HepG2 (cell line): ENCODE measurements around the gene ZNF227. TPM values are rescaled to one million over a fixed set of nuclear protein-coding genes. Genes with fewer than 3 reads are reported as not detected.

Source experiments
- ATAC-seq: fragments of 200-7000 bp; cut with Tn5 transposase; 3 replicates; pipeline ENCODE4 v1.9.1; 2020; ENCODE audit warnings: mild to moderate bottlenecking, moderate library complexity
- BruUV-seq: library from RNA; stranded (reverse); fragments of 400-500 nt; replicated peaks from 2 replicates; lab custom pipeline; 2021; lab: Mats Ljungman, UMichigan
- CTCF ChIA-PET: fragments of 300-600 bp; formaldehyde crosslinking; extraction: SDS; loops from one replicate; lab custom pipeline; 2021; ENCODE audit warnings: low total read pairs, inconsistent platforms, low intra/inter-chr PET ratio; lab: Yijun Ruan, JAX
- POLR2A ChIA-PET: fragments of 350-600 bp; sonication (Branson Sonifier 250); formaldehyde crosslinking; loops from one replicate; lab custom pipeline; 2020; ENCODE audit warnings: antibody characterized with exemption, inconsistent platforms; lab: Yijun Ruan, JAX
- DNase-seq: peaks from one replicate; pipeline ENCODE4 v3.0.0-alpha.2; 2015; ENCODE audit warnings: low spot score
- FAIRE-seq: peaks from 3 replicates; lab custom pipeline; 2011; peaks lifted over from hg19 to GRCh38; lab: Jason Lieb, UNC
- H2AFZ ChIP-seq: one replicate; pipeline ENCODE4 v1.6.1; 2011; ENCODE audit warnings: low read length, inconsistent platforms
- H3K27ac ChIP-seq: fragments of 300-600 bp; 3 replicates; pipeline ENCODE4 v1.8.0; 2011; ENCODE audit warnings: mixed run types, mild to moderate bottlenecking, mixed read lengths, low read length, inconsistent platforms; ENCODE audit not compliant: insufficient read depth; ENCODE audit errors: extremely low read length
- H3K27me3 ChIP-seq, 2 experiments: fragments of 200-600 bp in 1 of 2; 2 replicates in 1 of 2; 3 replicates in 1 of 2; pipeline versions ENCODE4 v1.6.0 to v1.8.0; 2011; ENCODE audit warnings: low read length in 2 of 2, mild to moderate bottlenecking in 2 of 2, moderate library complexity in 2 of 2, inconsistent platforms in 1 of 2; ENCODE audit not compliant: insufficient read depth in 2 of 2, control insufficient read depth in 1 of 2
- H3K36me3 ChIP-seq, 2 experiments: fragments of 200-600 bp in 1 of 2; replicated peaks in 1 of 2; 2 replicates in 1 of 2; 3 replicates in 1 of 2; pipeline versions ENCODE4 v1.5.1 to v1.8.0; 2011; ENCODE audit warnings: low read length in 2 of 2, inconsistent platforms in 1 of 2; ENCODE audit not compliant: insufficient read depth in 2 of 2, control insufficient read depth in 1 of 2
- H3K4me1 ChIP-seq: 2 replicates; pipeline ENCODE4 v1.5.1; 2012; ENCODE audit warnings: low read length, inconsistent platforms; ENCODE audit not compliant: insufficient read depth
- H3K4me2 ChIP-seq: 2 replicates; pipeline ENCODE4 v1.6.0; 2011; ENCODE audit warnings: low read depth, low read length, inconsistent platforms
- H3K4me3 ChIP-seq, 3 experiments: fragments of 200-600 bp in 1 of 3; sonication (generic), shearing (Covaris generic) in 1 of 3; replicated peaks in 1 of 3; 2 replicates each; pipeline ENCODE4 v1.5.1; 2011 to 2016; ENCODE audit warnings: low read length in 3 of 3, inconsistent platforms in 2 of 3, low read depth in 2 of 3, mild to moderate bottlenecking in 2 of 3, control low read depth in 1 of 3, mixed read lengths in 1 of 3; ENCODE audit not compliant: insufficient read depth in 1 of 3
- H3K79me2 ChIP-seq: one replicate; pipeline ENCODE4 v1.6.1; 2011; ENCODE audit warnings: low read length, inconsistent platforms; ENCODE audit not compliant: insufficient read depth
- H3K9ac ChIP-seq: 2 replicates; pipeline ENCODE4 v1.6.0; 2011; ENCODE audit warnings: mild to moderate bottlenecking, low read depth, low read length, inconsistent platforms; ENCODE audit not compliant: insufficient read depth
- H3K9me3 ChIP-seq: 2 replicates; pipeline ENCODE4 v1.5.1; 2012; ENCODE audit warnings: mild to moderate bottlenecking, low read length
- H4K20me1 ChIP-seq: 2 replicates; pipeline ENCODE4 v1.6.0; 2011; ENCODE audit warnings: inconsistent platforms, mild to moderate bottlenecking, low read length, moderate library complexity; ENCODE audit not compliant: insufficient read depth
- ARID5B ChIP-seq: IDR thresholded peaks from 2 replicates; pipeline ENCODE4 v1.4.0; 2020; ENCODE audit warnings: mild to moderate bottlenecking, missing genetic modification reagents
- CENPBD1 ChIP-seq: sonication (generic); formaldehyde crosslinking; IDR thresholded peaks from 2 replicates; pipeline ENCODE4 v1.8.0; 2022; ENCODE audit warnings: missing genetic modification reagents, low read depth, mild to moderate bottlenecking, borderline replicate concordance
- CERS6 ChIP-seq: sonication (generic); formaldehyde crosslinking; IDR thresholded peaks from 2 replicates; pipeline ENCODE4 v1.5.0; 2020; ENCODE audit warnings: missing genetic modification reagents
- GPBP1L1 ChIP-seq: sonication (generic); formaldehyde crosslinking; IDR thresholded peaks from 2 replicates; pipeline ENCODE4 v1.5.0; 2020; ENCODE audit warnings: mild to moderate bottlenecking, missing genetic modification reagents
- IKZF5 ChIP-seq: IDR thresholded peaks from 2 replicates; pipeline ENCODE4 v1.6.1; 2018; ENCODE audit warnings: missing genetic modification reagents, mild to moderate bottlenecking, missing compliant biosample characterization
- ISL2 ChIP-seq: sonication (generic); formaldehyde crosslinking; IDR thresholded peaks from 2 replicates; pipeline ENCODE4 v1.5.0; 2020; ENCODE audit warnings: missing genetic modification reagents
- KDM2A ChIP-seq: sonication (generic); formaldehyde crosslinking; IDR thresholded peaks from 2 replicates; pipeline ENCODE4 v1.4.0; 2020; ENCODE audit warnings: low read depth, missing genetic modification reagents, borderline replicate concordance
- MXI1 ChIP-seq: IDR thresholded peaks from 3 replicates; pipeline ENCODE4 v1.6.1; 2012; ENCODE audit warnings: low read depth, low read length, inconsistent platforms, borderline replicate concordance
- SMC3 ChIP-seq: IDR thresholded peaks from 2 replicates; pipeline ENCODE4 v1.6.1; 2011; ENCODE audit warnings: low read length, improper control_type of control experiment
- TSC22D2 ChIP-seq: sonication (generic); formaldehyde crosslinking; IDR thresholded peaks from 2 replicates; pipeline ENCODE4 v1.5.1; 2020; ENCODE audit warnings: missing genetic modification reagents, mild to moderate bottlenecking, borderline replicate concordance
- ZNF326 ChIP-seq: sonication (generic); formaldehyde crosslinking; IDR thresholded peaks from 2 replicates; pipeline ENCODE4 v1.4.0; 2020; ENCODE audit warnings: missing genetic modification reagents, borderline replicate concordance
- ZNF513 ChIP-seq: sonication (generic); formaldehyde crosslinking; conservative IDR thresholded peaks from 2 replicates; pipeline ENCODE4 v1.5.0; 2020; ENCODE audit warnings: missing genetic modification reagents
- ZSCAN21 ChIP-seq: sonication (generic); formaldehyde crosslinking; IDR thresholded peaks from 2 replicates; pipeline ENCODE4 v1.8.0; 2022; ENCODE audit warnings: mild to moderate bottlenecking, missing genetic modification reagents, moderate library complexity, borderline replicate concordance
- WGBS: methylation state at CpG from one replicate; pipeline ENCODE4 v1.1.6; 2017; ENCODE audit warnings: low lambda C conversion rate; 5-methylcytosine and 5-hydroxymethylcytosine counted together
- in situ Hi-C: cut with HindIII; loops from 2 replicates; pipeline ENCODE4 v1.10.0; 2017; ENCODE audit warnings: low pct_unique_long_range_greater_than_20kb; ENCODE audit not compliant: extremely low pct_ligation_motif_present
- intact Hi-C: fragments of 100-400 bp; cut with micrococcal nuclease; formaldehyde crosslinking; loops from one replicate; pipeline ENCODE4 v1.10.0; 2022; ENCODE audit not compliant: unreplicated experiment
- polyA plus RNA-seq, 8 experiments: library from polyadenylated mRNA; depleted of rRNA in 3 of 8; stranded (reverse) in 7 of 8; unstranded in 1 of 8; fragments of >200 nt; fragmentation: Illumina TruSeq in 4 of 8; extraction: Trizol in 4 of 8; gene quantifications; 2 replicates each; pipeline versions ENCODE4 v1.2.1 to v1.2.3, GENCODE V29; 2011 to 2016; ENCODE audit warnings: low read depth in 4 of 8, missing spikeins in 1 of 8, mixed read lengths in 1 of 8; ENCODE audit not compliant: insufficient read depth in 1 of 8
- total RNA-seq, 5 experiments: library from RNA; depleted of rRNA; stranded (reverse); fragments of >200 nt; fragmentation: Illumina TruSeq; extraction: Trizol; gene quantifications; 2 replicates each; pipeline ENCODE4 v1.2.3, GENCODE V29; 2016; ENCODE audit warnings: low read depth in 1 of 5

ZNF227 gene
- total and polyA plus RNA-seq, 2 of the 13 experiments (the other 11 are each of a cell fraction or from before 2014, with no cell fraction given) = 3.1 to 16.8 TPM

- no peak for TF ChIP-seq CERS6 (CRISPR knock-in tag)
- TF ChIP-seq SMC3 = no peak
Measured at GRCh38 chr19:44180968-44181367, 31.4 kb upstream of the ZNF227 start (continued).

GRCh38 chr19:44182145-44182544, 30.2 kb upstream of the ZNF227 start:
- no peak overlapping the region for H2AFZ ChIP-seq
- no peaks in the 10 kb centered on the region for H3K79me2 ChIP-seq
- 85% methylated on average over 10 of the region's 10 CpGs for WGBS
- ChIA-PET POLR2A (no interaction called here), CTCF (no interaction called here)
- in situ Hi-C loops = no loop called here
- H3K27ac ChIP-seq = no peak overlapping the region
- no TSS peak for BruUV-seq
- H3K9me3 ChIP-seq = peaks cover 22% of the 10 kb centered on the region; the same call in 1 of the 2 replicates
- H3K4me1 ChIP-seq = no peaks in the 10 kb centered on the region
- DNase-seq (no peak), ATAC-seq (no peak), FAIRE-seq (no peak)
- no peak overlapping the region for H3K4me2 ChIP-seq
- H3K4me3 ChIP-seq = no peak overlapping the region
- no peak overlapping the region for H3K9ac ChIP-seq
- H3K27me3 ChIP-seq = no peaks in the 10 kb centered on the region
- intact Hi-C loops = no loop called here
- H4K20me1 ChIP-seq = no peaks in the 10 kb centered on the region
- H3K36me3 ChIP-seq = peaks cover 0 to 2% of the 10 kb centered on the region in 2 experiments; a peak in 1 of 5 replicates
- no peak for TF ChIP-seq ZNF326 (CRISPR knock-in tag)
- no peak for TF ChIP-seq ZSCAN21 (CRISPR knock-in tag)
- no peak for TF ChIP-seq ARID5B
- TF ChIP-seq CENPBD1 (CRISPR knock-in tag) = no peak
- no peak for TF ChIP-seq TSC22D2
- no peak for TF ChIP-seq ZNF513 (CRISPR knock-in tag)
- TF ChIP-seq MXI1 = no peak
- TF ChIP-seq GPBP1L1 (CRISPR knock-in tag) = no peak
- TF ChIP-seq KDM2A = no peak
- no peak for TF ChIP-seq IKZF5
- no peak for TF ChIP-seq ISL2 (CRISPR knock-in tag)
